Activated B cell treated with CpG ODN at 0.5 μM for 24 hours (primary cell): Measurements from ENCODE around the gene HSPA9. TPM values are rescaled to one million over a fixed set of nuclear protein-coding genes. Genes with fewer than 3 reads are reported as not detected.

Experiments
- ATAC-seq: fragments of 200-7000 bp; cut with Tn5 transposase; one replicate; pipeline ENCODE4 v1.10.0; 2021; ENCODE audit warnings: low read depth, mild to moderate bottlenecking, moderate library complexity
- CTCF ChIA-PET: fragments of 350-600 bp; sonication (Branson Sonifier 250); formaldehyde crosslinking; loops from one replicate; lab custom pipeline; 2021; ENCODE audit warnings: antibody characterized with exemption; lab: Charles Lee
- POLR2A ChIA-PET: fragments of 350-600 bp; sonication (Branson Sonifier 250); formaldehyde crosslinking; loops from one replicate; lab custom pipeline; 2021; ENCODE audit warnings: antibody characterized with exemption; lab: Charles Lee
- DNase-seq: peaks from one replicate; pipeline ENCODE4 v3.0.0; 2022
- H3K27ac Mint-ChIP-seq: one replicate; pipeline ENCODE4 v1.8.0; 2020; ENCODE audit warnings: mixed read lengths
- H3K27me3 Mint-ChIP-seq: one replicate; pipeline ENCODE4 v1.8.0; 2021; ENCODE audit warnings: mixed read lengths
- H3K36me3 Mint-ChIP-seq: one replicate; pipeline ENCODE4 v1.8.0; 2021; ENCODE audit warnings: low read depth, mixed read lengths
- H3K4me1 Mint-ChIP-seq: one replicate; pipeline ENCODE4 v1.8.0; 2021; ENCODE audit warnings: mixed read lengths
- H3K4me3 Mint-ChIP-seq: one replicate; pipeline ENCODE4 v1.8.0; 2020; ENCODE audit warnings: mild to moderate bottlenecking, mixed read lengths
- H3K9me3 Mint-ChIP-seq: one replicate; pipeline ENCODE4 v1.8.0; 2020; ENCODE audit warnings: mixed read lengths
- CTCF ChIP-seq: fragments of 200-600 bp; IDR thresholded peaks from one replicate; pipeline ENCODE4 v1.8.0; 2022; ENCODE audit warnings: antibody characterized with exemption, mild to moderate bottlenecking
- intact Hi-C: fragments of 100-400 bp; cut with micrococcal nuclease; formaldehyde crosslinking; loops from one replicate; pipeline ENCODE4 v1.15.1; 2024
- total RNA-seq: library from RNA; stranded (reverse); gene quantifications from 2 replicates; pipeline ENCODE4 v1.2.3, GENCODE V29; 2022

The HSPA9 gene
- total RNA-seq, 1 donor from 2014 or later, result 224 TPM

DNA sequence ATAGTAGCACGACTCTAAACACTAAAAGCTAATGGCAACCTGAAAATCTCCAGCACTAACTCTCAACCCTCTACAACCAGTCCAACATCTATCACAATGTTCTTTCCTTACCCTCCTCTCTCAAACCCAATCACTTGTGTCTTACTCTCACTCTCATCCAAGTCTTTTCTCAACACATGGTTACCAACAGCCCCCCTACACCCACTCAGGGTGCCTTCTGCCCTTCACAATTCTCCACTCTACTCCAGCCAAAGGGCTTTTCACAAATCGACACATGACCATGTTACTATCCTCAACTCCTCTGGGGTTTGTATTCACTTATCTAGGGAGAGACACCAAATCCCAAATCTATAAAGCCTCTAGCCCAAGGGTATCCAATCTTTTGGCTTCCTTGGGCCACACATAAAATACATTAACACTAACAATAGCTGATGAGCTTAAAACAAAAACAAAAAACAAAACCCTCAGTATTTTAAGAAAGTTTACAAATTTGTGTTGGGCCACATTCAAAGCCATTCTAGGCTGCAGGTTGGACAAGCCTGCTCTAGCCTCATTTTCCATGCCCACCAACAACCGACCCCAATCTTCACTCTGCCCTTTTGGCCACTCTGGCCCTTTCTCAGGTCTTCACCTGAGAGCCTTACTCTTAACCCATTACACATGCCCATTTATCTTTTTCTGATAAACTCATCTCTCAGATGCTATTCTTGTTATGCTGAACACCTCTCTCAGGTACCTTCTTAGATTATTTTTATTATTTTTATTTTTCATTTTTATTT, 11.7 kb downstream of the HSPA9 start:
- CTCF ChIA-PET, result interaction anchor here (1.0 kb wide), 1 partner anchor 16 kb away, joined by 3 read pairs; no protein-coding TSS in a partner anchor
- Mint-ChIP-seq H3K4me1 (peaks cover 2% of the 10 kb centered on the region), H3K27me3 (no peaks in the 10 kb centered on the region), H3K36me3 (peaks cover 85% of the 10 kb centered on the region), H3K27ac (no peak overlapping the region), H3K9me3 (no peaks in the 10 kb centered on the region), H3K4me3 (no peak overlapping the region)
- ATAC-seq, result no peak
- intact Hi-C loops, result no loop called here
- DNase-seq, result no peak
- no peak for TF ChIP-seq CTCF
- POLR2A ChIA-PET, result interaction anchor here (1.5 kb wide), 1 partner anchor 21 kb away, joined by 4 read pairs; the partner anchor contains the start of gene ETF1

DNA sequence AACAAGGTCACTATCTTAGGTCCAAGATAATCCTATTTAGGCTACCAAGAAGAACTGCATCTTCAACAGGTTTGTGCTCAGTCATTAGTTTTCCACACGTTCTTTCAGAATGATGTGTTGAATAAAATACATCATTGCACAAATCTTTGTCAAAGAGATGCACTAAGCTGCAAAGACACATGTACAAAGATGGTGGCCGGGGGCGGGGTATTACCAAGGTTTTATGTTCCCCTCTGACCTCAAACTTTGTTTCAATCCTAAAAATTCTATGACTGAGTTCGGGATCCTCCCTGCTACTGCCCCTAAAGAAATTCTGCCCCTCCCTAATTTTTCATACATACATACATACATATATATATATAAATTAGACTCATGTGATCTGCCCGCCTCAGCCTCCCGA, 14.2 kb downstream of the HSPA9 start:
- peaks cover 87% of the 10 kb centered on the region for H3K36me3 Mint-ChIP-seq
- intact Hi-C loops, result no loop called here
- POLR2A ChIA-PET, result interaction anchor here (0.6 to 1.3 kb wide), 2 partner anchors 13 to 423 kb away, joined by 6 to 8 read pairs; no protein-coding TSS in a partner anchor
- no peak for TF ChIP-seq CTCF
- H3K4me3 Mint-ChIP-seq, result no peak overlapping the region
- ATAC-seq (no peak), DNase-seq (no peak)
- CTCF ChIA-PET, result no interaction called here
- no peaks in the 10 kb centered on the region for H3K9me3 Mint-ChIP-seq
- H3K4me1 Mint-ChIP-seq, result peaks cover 1% of the 10 kb centered on the region
- H3K27ac Mint-ChIP-seq, result no peak overlapping the region
- no peaks in the 10 kb centered on the region for H3K27me3 Mint-ChIP-seq

GRCh38 chr5:138559937-138560336, 15.3 kb downstream of the HSPA9 start:
- intact Hi-C loops, result no loop called here
- Mint-ChIP-seq H3K27me3 (no peaks in the 10 kb centered on the region), H3K4me1 (peaks cover 1% of the 10 kb centered on the region), H3K27ac (no peak overlapping the region), H3K9me3 (no peaks in the 10 kb centered on the region), H3K36me3 (peaks cover 87% of the 10 kb centered on the region), H3K4me3 (no peak overlapping the region)
- CTCF ChIA-PET, result no interaction called here
- no peak for ATAC-seq
- POLR2A ChIA-PET, result interaction anchor here (0.6 to 1.3 kb wide), 2 partner anchors 12 to 19 kb away, joined by 7 to 8 read pairs; no protein-coding TSS in a partner anchor
- no peak for TF ChIP-seq CTCF
- DNase-seq, result no peak

DNA sequence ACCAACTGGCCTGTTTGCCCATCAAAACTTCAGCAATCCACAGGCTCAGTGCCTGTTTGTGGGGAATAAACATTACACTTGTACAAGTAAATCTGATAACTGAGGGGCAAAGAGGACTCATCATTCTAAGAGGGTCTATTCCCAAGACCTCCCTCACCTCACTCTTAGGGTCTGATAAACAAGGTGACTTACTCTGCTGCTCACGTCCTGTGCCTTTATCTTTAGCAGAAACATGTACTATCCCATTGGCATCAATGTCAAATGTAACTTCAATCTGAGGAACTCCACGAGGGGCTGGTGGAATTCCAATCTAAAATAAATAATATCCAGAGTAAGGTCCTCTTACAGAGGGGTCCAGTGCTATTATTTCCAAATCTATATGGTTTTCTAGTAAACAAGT, 17.5 kb downstream of the HSPA9 start:
- CTCF ChIA-PET, result interaction anchor here (1.0 kb wide), 1 partner anchor 9 kb away, joined by 3 read pairs; no protein-coding TSS in a partner anchor
- ATAC-seq (no peak), DNase-seq (no peak)
- POLR2A ChIA-PET, result no interaction called here
- H3K27ac Mint-ChIP-seq, result no peak overlapping the region
- no peaks in the 10 kb centered on the region for H3K9me3 Mint-ChIP-seq
- H3K4me1 Mint-ChIP-seq, result no peaks in the 10 kb centered on the region
- TF ChIP-seq CTCF, result no peak
- H3K27me3 Mint-ChIP-seq, result no peaks in the 10 kb centered on the region
- H3K36me3 Mint-ChIP-seq, result peaks cover 87% of the 10 kb centered on the region
- intact Hi-C loops, result no loop called here
- no peak overlapping the region for H3K4me3 Mint-ChIP-seq

DNA sequence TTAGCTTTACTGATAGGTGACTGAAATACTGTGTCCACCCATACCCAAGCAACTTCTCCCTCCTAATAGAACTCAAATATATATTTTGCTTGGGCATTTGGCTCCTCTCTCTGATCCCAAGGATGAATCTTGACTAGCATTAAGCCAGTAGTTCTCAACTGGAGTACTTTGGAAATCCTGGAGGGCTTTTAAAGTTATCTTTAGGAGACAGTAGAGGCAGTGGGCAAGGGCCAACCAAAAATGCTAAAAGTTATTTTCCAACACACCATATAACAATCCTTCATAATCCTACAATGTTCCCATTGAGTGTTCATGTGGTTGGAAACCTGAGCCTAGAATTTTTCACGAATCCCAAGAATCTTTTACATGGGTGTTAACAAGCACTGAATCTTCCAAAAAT, 21.1 kb downstream of the HSPA9 start:
- CTCF ChIA-PET, result no interaction called here

More for the DNA sequence above, 21.1 kb downstream of the HSPA9 start:
- H3K9me3 Mint-ChIP-seq, result no peaks in the 10 kb centered on the region
- H3K4me3 Mint-ChIP-seq, result no peak overlapping the region
- ATAC-seq, result no peak
- DNase-seq, result no peak
- no peaks in the 10 kb centered on the region for H3K4me1 Mint-ChIP-seq
- TF ChIP-seq CTCF, result no peak
- POLR2A ChIA-PET, result interaction anchor here (0.6 to 1.1 kb wide), 3 partner anchors 23 to 340 kb away, joined by 3 to 6 read pairs (median 6); no protein-coding TSS in a partner anchor
- peaks cover 64% of the 10 kb centered on the region for H3K36me3 Mint-ChIP-seq
- intact Hi-C loops, result no loop called here
- no peak overlapping the region for H3K27ac Mint-ChIP-seq
- H3K27me3 Mint-ChIP-seq, result no peaks in the 10 kb centered on the region
